Neural cell (in vitro differentiated cells): ENCODE data around the gene GJA5. TPM values are rescaled to one million over a fixed set of nuclear protein-coding genes. Genes with fewer than 3 reads are reported as not detected.

ENCODE experiments used
- H2AFZ ChIP-seq: fragments of 200-600, 300-800 bp; sonication (generic), shearing (Covaris generic); 2 replicates; pipeline ENCODE4 v1.6.0; 2014; ENCODE audit warnings: low read depth, mild to moderate bottlenecking, antibody characterized with exemption, low read length, moderate library complexity
- H3F3A ChIP-seq: fragments of 200-600 bp; shearing (Covaris generic); 2 replicates; pipeline ENCODE4 v1.6.1; 2016; ENCODE audit warnings: mild to moderate bottlenecking, moderate library complexity, mixed read lengths, antibody characterized with exemption, low read length; ENCODE audit not compliant: insufficient read depth, poor library complexity, severe bottlenecking
- H3K27ac ChIP-seq: fragments of 200-600, 300-800 bp; sonication (generic), shearing (Covaris generic); 2 replicates; pipeline ENCODE4 v1.5.1; 2014; ENCODE audit warnings: mild to moderate bottlenecking, low read length, moderate library complexity
- H3K27me3 ChIP-seq: fragments of 300-800, 200-600 bp; sonication (generic), shearing (Covaris generic); 2 replicates; pipeline ENCODE4 v1.6.0; 2014; ENCODE audit warnings: mild to moderate bottlenecking, low read depth, low read length, moderate library complexity; ENCODE audit not compliant: insufficient read depth
- H3K36me3 ChIP-seq: fragments of 300-800, 200-600 bp; sonication (generic), shearing (Covaris generic); 2 replicates; pipeline ENCODE4 v1.5.1; 2014; ENCODE audit warnings: mild to moderate bottlenecking, antibody characterized with exemption, low read length, moderate library complexity; ENCODE audit not compliant: insufficient read depth
- H3K4me2 ChIP-seq: fragments of 300-800, 200-600 bp; sonication (generic), shearing (Covaris generic); 2 replicates; pipeline ENCODE4 v1.6.0; 2014; ENCODE audit warnings: mild to moderate bottlenecking, low read length
- H3K4me3 ChIP-seq: fragments of 300-800, 200-600 bp; sonication (generic), shearing (Covaris generic); 2 replicates; pipeline ENCODE4 v1.5.1; 2014; ENCODE audit warnings: mild to moderate bottlenecking, low read length, moderate library complexity
- H3K79me2 ChIP-seq: fragments of 200-600 bp; shearing (Covaris generic); replicated peaks from 2 replicates; pipeline ENCODE4 v1.6.0; 2014; ENCODE audit warnings: mild to moderate bottlenecking, low read length, moderate library complexity; ENCODE audit not compliant: insufficient read depth
- H3K9ac ChIP-seq: fragments of 300-800, 200-600 bp; sonication (generic), shearing (Covaris generic); 2 replicates; pipeline ENCODE4 v1.6.1; 2016; ENCODE audit warnings: mild to moderate bottlenecking, low read length, mixed read lengths
- H3K9me2 ChIP-seq: fragments of 200-600 bp; shearing (Covaris generic); 2 replicates; pipeline ENCODE4 v1.6.1; 2016; ENCODE audit warnings: mild to moderate bottlenecking, low read length, mixed read lengths; ENCODE audit not compliant: insufficient read depth
- H3K9me3 ChIP-seq: fragments of 200-600, 300-800 bp; sonication (generic), shearing (Covaris generic); 2 replicates; pipeline ENCODE4 v1.6.1; 2016; ENCODE audit warnings: mild to moderate bottlenecking, mixed run types, low read length, moderate library complexity, mixed read lengths
- H4K20me1 ChIP-seq: fragments of 200-600 bp; shearing (Covaris generic); 2 replicates; pipeline ENCODE4 v1.6.1; 2016; ENCODE audit warnings: mild to moderate bottlenecking, mixed run types; ENCODE audit not compliant: insufficient read depth
- EP300 ChIP-seq: fragments of 450-650 bp; conservative IDR thresholded peaks from 2 replicates; pipeline ENCODE4 v1.6.1; 2014; ENCODE audit warnings: antibody characterized with exemption, mild to moderate bottlenecking, moderate library complexity; ENCODE audit not compliant: poor library complexity, severe bottlenecking
- EZH2 ChIP-seq: fragments of 200-600, 300-800 bp; shearing (Covaris generic), sonication (generic); IDR thresholded peaks from 2 replicates; pipeline ENCODE4 v1.6.1; 2014; ENCODE audit warnings: antibody characterized with exemption, low read length, borderline replicate concordance, mild to moderate bottlenecking; ENCODE audit not compliant: insufficient read depth, poor library complexity, severe bottlenecking
- MXI1 ChIP-seq: fragments of 450-650 bp; conservative IDR thresholded peaks from 2 replicates; pipeline ENCODE4 v1.6.1; 2014; ENCODE audit warnings: antibody characterized with exemption, mild to moderate bottlenecking; ENCODE audit not compliant: poor library complexity, severe bottlenecking
- POLR2AphosphoS5 ChIP-seq: IDR thresholded peaks from 2 replicates; pipeline ENCODE4 v1.6.1; 2012
- RAD21 ChIP-seq: fragments of 450-650 bp; conservative IDR thresholded peaks from 2 replicates; pipeline ENCODE4 v1.6.1; 2014; ENCODE audit warnings: antibody characterized with exemption, mild to moderate bottlenecking, moderate library complexity
- REST ChIP-seq: IDR thresholded peaks from 2 replicates; pipeline ENCODE4 v1.6.1; 2012; ENCODE audit warnings: borderline replicate concordance
- SMC3 ChIP-seq: fragments of 450-650 bp; conservative IDR thresholded peaks from 2 replicates; pipeline ENCODE4 v1.6.1; 2014; ENCODE audit warnings: antibody characterized with exemption, mild to moderate bottlenecking, moderate library complexity; ENCODE audit not compliant: poor library complexity
- TAF1 ChIP-seq: IDR thresholded peaks from 2 replicates; pipeline ENCODE4 v1.6.1; 2012; ENCODE audit warnings: low read depth
- polyA plus RNA-seq: library from polyadenylated mRNA; depleted of rRNA; stranded (reverse); fragments of >200 nt; gene quantifications from 2 replicates; pipeline ENCODE4 v1.2.3, GENCODE V29; 2014
- TF ChIP-seq, protein P1 (sequence below): fragments of 450-650 bp; IDR thresholded peaks from 2 replicates; pipeline ENCODE4 v1.5.1; 2014; ENCODE audit warnings: antibody characterized with exemption, mild to moderate bottlenecking, moderate library complexity; ENCODE audit not compliant: poor library complexity, severe bottlenecking

The GJA5 gene
- polyA plus RNA-seq, 1 donor from 2014 or later, result not detected

DNA sequence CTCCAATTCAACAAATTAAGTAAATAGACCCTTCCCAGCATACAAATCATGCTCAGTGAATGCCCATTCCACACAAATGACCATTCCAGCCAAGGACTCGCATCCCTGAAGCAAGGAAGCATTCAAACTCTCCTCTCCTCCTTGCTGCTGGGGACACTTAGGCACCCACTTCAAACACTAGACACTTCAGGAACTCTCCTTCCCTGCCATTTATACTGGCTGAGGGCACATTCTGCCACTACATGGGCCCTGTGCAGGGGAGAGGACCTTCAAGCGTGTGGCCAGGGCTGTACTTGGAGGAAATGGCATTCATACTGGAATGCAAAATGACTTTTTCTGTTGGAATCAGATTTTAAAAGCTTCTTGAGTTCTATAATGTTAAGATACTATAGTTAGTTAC lies 22.3 kb downstream of the GJA5 start:
- Histone ChIP-seq H3K9me3 (no peaks in the 10 kb centered on the region), H3K4me3 (no peak overlapping the region), H3K27me3 (no peaks in the 10 kb centered on the region), H3K9ac (no peak overlapping the region), H3K4me2 (no peak overlapping the region), H3K9me2 (no peaks in the 10 kb centered on the region), H3K27ac (no peak overlapping the region), H3F3A (no peaks in the 10 kb centered on the region), H3K36me3 (no peaks in the 10 kb centered on the region), H4K20me1 (no peaks in the 10 kb centered on the region), H3K79me2 (no peaks in the 10 kb centered on the region), H2AFZ (no peak overlapping the region)
- TF ChIP-seq POLR2AphosphoS5 (no peak), TAF1 (no peak), EZH2 (no peak), MXI1 (no peak), SMC3 (no peak), REST (no peak), RAD21 (no peak), EP300 (no peak)
- TF ChIP-seq, protein P1, sequence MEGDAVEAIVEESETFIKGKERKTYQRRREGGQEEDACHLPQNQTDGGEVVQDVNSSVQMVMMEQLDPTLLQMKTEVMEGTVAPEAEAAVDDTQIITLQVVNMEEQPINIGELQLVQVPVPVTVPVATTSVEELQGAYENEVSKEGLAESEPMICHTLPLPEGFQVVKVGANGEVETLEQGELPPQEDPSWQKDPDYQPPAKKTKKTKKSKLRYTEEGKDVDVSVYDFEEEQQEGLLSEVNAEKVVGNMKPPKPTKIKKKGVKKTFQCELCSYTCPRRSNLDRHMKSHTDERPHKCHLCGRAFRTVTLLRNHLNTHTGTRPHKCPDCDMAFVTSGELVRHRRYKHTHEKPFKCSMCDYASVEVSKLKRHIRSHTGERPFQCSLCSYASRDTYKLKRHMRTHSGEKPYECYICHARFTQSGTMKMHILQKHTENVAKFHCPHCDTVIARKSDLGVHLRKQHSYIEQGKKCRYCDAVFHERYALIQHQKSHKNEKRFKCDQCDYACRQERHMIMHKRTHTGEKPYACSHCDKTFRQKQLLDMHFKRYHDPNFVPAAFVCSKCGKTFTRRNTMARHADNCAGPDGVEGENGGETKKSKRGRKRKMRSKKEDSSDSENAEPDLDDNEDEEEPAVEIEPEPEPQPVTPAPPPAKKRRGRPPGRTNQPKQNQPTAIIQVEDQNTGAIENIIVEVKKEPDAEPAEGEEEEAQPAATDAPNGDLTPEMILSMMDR, result no peak

DNA sequence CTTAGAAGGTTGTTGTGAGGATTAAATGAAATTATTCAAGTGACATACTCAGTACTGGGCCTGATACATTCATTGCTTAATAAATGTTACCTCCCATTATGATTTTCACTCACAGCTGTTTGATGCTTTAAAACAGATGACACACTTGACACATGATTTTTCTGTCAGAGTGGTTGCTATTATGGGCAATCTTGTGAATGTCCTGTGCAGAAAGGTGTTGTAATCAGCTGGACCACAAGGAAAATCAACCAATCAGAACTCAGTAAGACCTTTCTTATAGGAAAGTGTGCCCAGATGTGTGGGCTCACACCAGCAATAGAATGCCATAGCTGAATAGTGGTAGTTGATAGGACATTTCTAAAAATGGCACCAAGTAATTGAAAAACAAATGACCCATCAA lies 23.5 kb downstream of the GJA5 start:
- no peaks in the 10 kb centered on the region for H3K27me3 ChIP-seq
- no peak overlapping the region for H3K4me3 ChIP-seq
- no peak overlapping the region for H2AFZ ChIP-seq
- H3K27ac ChIP-seq, result no peak overlapping the region
- H3K9me2 ChIP-seq, result no peaks in the 10 kb centered on the region
- no peak for TF ChIP-seq RAD21
- no peak for TF ChIP-seq MXI1
- no peak for TF ChIP-seq EZH2
- no peak for TF ChIP-seq SMC3
- no peaks in the 10 kb centered on the region for H3K36me3 ChIP-seq
- no peaks in the 10 kb centered on the region for H3K9me3 ChIP-seq
- no peaks in the 10 kb centered on the region for H4K20me1 ChIP-seq
- H3K79me2 ChIP-seq, result no peaks in the 10 kb centered on the region
- H3K9ac ChIP-seq, result no peak overlapping the region
- H3F3A ChIP-seq, result no peaks in the 10 kb centered on the region
- H3K4me2 ChIP-seq, result no peak overlapping the region

DNA sequence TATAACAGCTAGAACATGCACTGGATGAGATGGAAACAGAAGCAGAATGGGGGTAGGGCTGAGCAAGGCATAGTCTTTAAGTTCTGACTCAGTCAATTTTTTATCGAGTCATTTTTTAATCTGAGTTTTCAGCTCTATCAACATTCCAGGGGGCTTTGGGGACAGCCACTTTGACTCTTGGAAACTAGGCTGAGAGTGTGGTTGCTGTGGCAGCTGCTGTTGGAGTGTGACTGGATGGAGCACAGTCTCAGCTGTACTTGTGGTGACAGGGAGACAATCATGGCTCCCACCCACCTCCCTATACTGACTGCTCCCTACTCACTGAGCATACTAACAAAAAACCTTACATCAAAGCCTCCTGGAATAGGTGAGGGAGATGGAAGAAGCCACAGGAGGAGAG lies 25.0 kb downstream of the GJA5 start:
- H3K27ac ChIP-seq, result no peak overlapping the region
- no peak overlapping the region for H3K4me2 ChIP-seq
- H3K9me3 ChIP-seq, result no peaks in the 10 kb centered on the region
- no peak overlapping the region for H3K9ac ChIP-seq
- no peaks in the 10 kb centered on the region for H3K36me3 ChIP-seq
- H2AFZ ChIP-seq, result no peak overlapping the region
- H3K79me2 ChIP-seq, result no peaks in the 10 kb centered on the region
- no peaks in the 10 kb centered on the region for H4K20me1 ChIP-seq
- no peaks in the 10 kb centered on the region for H3F3A ChIP-seq
- no peaks in the 10 kb centered on the region for H3K27me3 ChIP-seq
- H3K9me2 ChIP-seq, result no peaks in the 10 kb centered on the region
- H3K4me3 ChIP-seq, result no peak overlapping the region
- no peak for TF ChIP-seq EZH2
- no peak for TF ChIP-seq TAF1
- TF ChIP-seq EP300, result no peak
- no peak for TF ChIP-seq POLR2AphosphoS5
- no peak for TF ChIP-seq RAD21
- TF ChIP-seq, protein P1, result no peak
- no peak for TF ChIP-seq SMC3
- TF ChIP-seq MXI1, result no peak
- TF ChIP-seq REST, result no peak
